ENCODE data around the gene HLA-B.

GRCh38 chr6:31354864-31355582 lies 2.0 kb downstream of the HLA-B start:
- no peak for TF ChIP-seq CTCF (IDR thresholded peaks at IDR 0.05; ENCODE audit: low read depth, low read length)
- no peak for TF ChIP-seq EZH2phosphoT487 (IDR thresholded peaks at IDR 0.05; ENCODE audit: low read depth)

Measured in OCI-LY3 (cell line).